HG02981 (cell line): ENCODE data around the gene SGCE.

Experiments used
- ATAC-seq: cut with Tn5 transposase; IDR thresholded peaks from one replicate; pipeline ENCODE4 v1.9.1; 2021; ENCODE audit warnings: mild to moderate bottlenecking, moderate library complexity; ENCODE audit not compliant: unreplicated experiment

SGCE gene

DNA sequence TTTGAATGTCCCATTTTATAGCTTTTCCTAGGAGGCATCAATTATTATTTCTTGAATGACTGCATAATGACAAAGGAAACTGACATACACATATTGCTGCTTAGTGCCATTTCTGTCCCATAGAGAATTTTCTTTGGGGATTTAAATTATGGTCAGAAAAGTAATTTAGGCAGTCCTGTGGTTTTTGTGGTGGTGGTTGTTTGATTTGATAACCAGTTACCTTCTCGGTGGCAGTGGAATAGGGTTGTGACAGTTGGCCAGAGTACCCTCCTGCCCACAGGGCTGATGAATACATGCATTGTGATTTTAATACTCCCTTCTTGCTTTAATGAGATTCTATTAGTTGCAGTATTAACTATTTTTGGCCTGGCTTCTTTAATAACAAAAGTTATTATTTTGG is 6.6 kb upstream of the SGCE start:
- no peak for ATAC-seq

DNA sequence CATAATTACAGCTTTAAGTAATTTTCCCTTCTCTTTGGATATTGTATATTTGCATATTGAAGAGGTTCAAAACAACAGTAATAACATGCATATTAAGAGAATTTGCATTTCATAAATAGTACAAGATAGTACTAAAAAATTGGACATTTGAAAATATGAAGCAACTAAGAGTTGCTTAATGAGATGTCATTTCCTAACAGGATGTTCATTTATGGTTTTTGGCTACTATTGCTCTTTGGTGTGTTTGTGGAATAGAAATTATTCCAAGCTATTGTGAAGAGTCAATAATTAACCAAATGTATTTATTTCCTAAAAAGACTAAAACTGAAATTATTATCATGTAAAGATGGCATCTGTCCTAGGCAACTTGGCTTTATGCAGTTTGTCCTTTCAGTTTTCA is 4.1 kb upstream of the SGCE start:
- no peak for ATAC-seq

GRCh38 chr7:94658826-94659225 is 2.9 kb upstream of the SGCE start:
- ATAC-seq: no peak

GRCh38 chr7:94657771-94658693 is 2.1 kb upstream of the SGCE start:
- ATAC-seq: peak; percentile 79

DNA sequence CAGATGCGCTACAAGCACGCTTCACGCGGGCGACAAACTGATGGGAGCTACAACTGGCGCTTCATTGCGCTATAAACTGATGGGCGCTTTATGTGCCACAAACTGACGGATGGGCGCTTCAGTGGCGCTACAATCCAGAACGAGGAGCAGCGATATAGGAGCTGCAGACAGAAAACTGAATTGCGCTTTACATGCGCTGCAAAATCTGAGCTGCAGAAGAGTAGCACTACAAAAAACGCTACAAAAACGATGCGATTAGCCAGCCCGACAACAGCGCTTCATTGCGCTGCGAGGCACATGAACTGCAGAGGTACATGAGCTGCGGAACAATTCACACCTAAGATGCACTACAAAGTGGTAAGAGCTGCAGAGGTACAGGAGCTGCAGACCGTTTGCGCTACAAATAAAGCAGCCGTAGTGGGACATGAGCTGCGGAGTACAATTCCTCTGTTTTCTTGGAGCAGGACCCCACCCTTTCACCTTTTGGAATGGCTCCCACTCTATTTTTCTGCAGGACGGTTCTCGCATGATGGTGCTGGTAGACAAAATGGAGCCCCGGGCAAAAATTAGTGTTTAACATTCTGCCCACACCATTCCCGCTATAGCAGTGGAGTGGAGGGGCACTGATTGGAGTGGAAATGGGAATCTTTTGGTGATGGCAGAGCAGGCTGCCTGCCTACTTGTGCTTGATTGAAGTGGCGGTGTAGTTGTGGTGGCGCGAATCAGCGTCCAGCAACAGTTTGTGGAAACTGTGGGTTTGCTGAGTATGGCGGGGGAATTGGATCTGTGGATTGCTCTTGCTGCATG is 1.2 kb upstream of the SGCE start:
- ATAC-seq: no peak

DNA sequence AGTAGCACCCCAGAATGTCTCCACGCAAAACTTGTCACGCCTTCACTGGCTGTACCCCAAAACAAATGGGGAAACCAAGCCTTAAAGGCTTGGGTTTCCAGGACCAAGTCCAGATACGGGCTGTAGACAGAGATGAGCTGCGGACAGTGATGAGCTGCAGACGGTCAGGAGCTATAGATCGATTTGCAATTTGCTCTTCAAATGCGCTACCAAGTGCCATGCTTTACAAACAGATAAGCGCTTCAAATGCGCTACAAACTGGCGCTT is 658 bp upstream of the SGCE start:
- no peak for ATAC-seq

- ATAC-seq: no peak
Observed at GRCh38 chr7:94655126-94655847, 646 bp downstream of the SGCE start.

GRCh38 chr7:94654783-94655125 is 1.2 kb downstream of the SGCE start:
- no peak for ATAC-seq

GRCh38 chr7:94650147-94651051 is 5.5 kb downstream of the SGCE start:
- no peak for ATAC-seq

GRCh38 chr7:94649450-94649849 is 6.5 kb downstream of the SGCE start:
- ATAC-seq: peak; percentile 61

- no peak for ATAC-seq
Observed at GRCh38 chr7:94648731-94649130, 7.2 kb downstream of the SGCE start.

DNA sequence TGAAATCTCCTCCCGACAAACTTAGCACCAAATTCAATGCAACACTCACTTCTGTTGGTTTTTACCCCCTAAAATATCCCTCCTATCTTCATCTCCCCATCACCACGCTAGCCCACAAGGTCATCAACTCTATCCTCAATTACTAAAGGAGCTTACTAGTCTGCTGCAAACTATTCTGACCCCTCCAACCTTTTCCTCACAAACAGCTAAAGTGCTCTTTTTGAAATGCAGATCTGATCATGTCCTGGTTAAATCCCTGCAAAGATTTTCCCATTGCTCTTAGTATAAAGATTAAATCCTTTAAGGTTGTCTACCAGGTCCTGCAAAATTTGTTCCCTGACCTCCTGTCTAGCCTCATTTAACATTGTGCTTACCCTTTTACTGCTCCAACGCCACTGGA is 8.6 kb downstream of the SGCE start:
- ATAC-seq: no peak

DNA sequence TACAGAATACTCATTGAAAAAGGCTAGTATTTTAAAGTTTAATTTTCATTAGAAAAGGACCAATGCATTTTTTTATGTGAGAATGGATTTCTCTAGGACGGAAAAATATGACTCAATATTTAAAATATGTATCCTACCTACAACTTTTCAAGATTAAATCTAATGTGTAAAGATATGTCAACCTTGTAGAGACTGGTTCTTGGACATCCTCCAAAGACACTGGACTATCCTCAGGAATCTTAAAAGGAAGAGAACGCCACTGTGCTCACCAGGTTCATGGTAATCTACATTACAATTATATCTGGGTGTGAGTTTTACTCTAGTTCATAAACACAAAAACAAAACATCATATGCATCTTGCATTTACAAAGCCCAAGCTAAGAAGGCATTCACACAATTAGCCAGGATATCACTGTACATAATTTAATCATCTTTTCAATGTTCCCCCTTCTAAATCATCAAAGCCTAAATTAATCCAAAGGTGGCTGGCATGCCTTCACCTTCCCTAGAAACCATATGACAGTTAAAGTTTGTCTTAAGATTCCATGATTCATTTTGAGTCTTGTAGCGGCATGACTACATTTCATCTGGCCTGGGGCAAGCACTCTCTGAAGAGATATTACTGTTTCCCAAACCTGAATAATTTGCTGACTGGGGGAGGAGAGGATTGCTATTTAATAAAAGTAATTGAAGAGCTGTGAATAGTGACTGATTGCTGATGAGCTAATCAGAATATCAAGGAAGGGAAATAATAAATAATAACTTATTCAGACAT is 12.0 kb downstream of the SGCE start:
- no peak for ATAC-seq

- no peak for ATAC-seq
Observed at GRCh38 chr7:94642838-94643653, 12.9 kb downstream of the SGCE start.

GRCh38 chr7:94639384-94639783 is 16.5 kb downstream of the SGCE start:
- no peak for ATAC-seq

DNA sequence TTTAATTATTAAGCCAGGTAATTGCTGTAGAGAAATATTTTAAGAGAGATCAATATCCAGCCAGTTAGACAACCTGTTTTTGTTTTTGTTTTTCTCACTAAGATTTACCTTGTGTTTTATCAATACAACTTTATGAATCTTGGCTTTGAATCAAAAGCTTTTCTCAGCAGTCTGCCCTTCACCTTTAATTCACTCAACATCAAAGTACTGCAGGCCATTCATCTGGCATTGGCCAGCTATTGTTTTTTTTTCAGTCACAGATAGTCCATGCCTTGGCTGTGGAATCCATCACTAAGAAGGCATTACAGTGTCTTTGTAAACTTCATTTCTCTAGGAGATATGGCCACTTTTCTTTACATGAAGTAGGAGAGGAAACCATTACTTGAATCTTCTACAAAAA is 20.2 kb downstream of the SGCE start:
- ATAC-seq: no peak

GRCh38 chr7:94634502-94634901 is 21.4 kb downstream of the SGCE start:
- ATAC-seq: no peak

GRCh38 chr7:94633687-94634086 is 22.2 kb downstream of the SGCE start:
- ATAC-seq: no peak

GRCh38 chr7:94633014-94633341 is 23.0 kb downstream of the SGCE start:
- ATAC-seq: no peak
